ENCODE results near the gene NFIX. TPM values are rescaled to one million over a fixed set of nuclear protein-coding genes. Genes with fewer than 3 reads are reported as not detected.

Gene NFIX
- total and polyA plus RNA-seq, 9 of the 15 experiments (the other 6 are each of a cell fraction or from before 2014, with no cell fraction given): 0.28 to 26.8 (median 5.4) TPM

DNA sequence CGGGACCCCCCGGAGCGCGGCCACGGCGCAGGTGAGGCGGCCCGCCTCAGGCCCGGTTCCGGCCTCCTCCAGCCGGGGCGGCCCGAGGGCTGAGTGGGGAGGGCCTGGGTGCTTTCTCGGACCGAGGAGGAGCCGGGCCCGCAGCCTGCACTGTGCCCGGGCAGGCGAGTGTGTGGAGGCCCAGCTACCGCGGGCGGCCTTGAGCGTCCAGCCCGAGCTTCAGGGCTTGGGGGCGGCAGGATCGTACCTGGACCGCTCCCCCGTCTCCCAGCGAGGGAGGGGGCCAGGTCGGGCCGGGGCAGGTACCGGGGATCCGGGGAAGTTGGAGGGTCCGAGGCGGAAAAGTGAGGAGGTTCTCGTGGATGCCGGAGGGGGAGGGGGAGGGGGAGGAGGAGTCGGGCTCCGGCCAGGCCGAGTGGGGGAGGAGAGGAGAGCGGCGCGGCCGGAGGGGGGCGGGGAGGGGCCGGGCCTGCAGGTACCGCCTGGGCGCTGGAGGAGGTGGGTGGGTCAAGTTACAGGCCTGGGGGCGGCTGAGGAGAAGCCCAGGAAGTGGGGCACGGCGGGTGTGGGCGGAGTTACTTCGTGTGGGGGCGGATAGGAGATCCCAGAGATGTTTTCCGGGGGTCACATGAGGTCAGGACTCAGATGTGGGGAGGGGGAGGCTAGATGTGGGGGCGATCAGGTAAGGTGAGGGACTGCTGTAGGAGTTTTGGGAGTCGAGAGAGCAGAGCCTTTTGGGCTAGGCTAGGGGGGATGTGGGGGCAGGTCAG, 123.3 kb downstream of the NFIX start (continued):
- TF ChIP-seq, protein P1, sequence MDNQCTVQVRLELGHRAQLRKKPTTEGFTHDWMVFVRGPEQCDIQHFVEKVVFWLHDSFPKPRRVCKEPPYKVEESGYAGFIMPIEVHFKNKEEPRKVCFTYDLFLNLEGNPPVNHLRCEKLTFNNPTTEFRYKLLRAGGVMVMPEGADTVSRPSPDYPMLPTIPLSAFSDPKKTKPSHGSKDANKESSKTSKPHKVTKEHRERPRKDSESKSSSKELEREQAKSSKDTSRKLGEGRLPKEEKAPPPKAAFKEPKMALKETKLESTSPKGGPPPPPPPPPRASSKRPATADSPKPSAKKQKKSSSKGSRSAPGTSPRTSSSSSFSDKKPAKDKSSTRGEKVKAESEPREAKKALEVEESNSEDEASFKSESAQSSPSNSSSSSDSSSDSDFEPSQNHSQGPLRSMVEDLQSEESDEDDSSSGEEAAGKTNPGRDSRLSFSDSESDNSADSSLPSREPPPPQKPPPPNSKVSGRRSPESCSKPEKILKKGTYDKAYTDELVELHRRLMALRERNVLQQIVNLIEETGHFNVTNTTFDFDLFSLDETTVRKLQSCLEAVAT (IDR thresholded peaks at IDR 0.05): 0 out of 4 replicates have a peak, but pooled peaks of 1 of the 2 experiments have one; percentile 12
- TF ChIP-seq NFATC3 (IDR thresholded peaks at IDR 0.05): no peak
- no peak for TF ChIP-seq MXI1 (IDR thresholded peaks at IDR 0.05; ENCODE audit: low read depth, low read length)
- TF ChIP-seq, protein P2, sequence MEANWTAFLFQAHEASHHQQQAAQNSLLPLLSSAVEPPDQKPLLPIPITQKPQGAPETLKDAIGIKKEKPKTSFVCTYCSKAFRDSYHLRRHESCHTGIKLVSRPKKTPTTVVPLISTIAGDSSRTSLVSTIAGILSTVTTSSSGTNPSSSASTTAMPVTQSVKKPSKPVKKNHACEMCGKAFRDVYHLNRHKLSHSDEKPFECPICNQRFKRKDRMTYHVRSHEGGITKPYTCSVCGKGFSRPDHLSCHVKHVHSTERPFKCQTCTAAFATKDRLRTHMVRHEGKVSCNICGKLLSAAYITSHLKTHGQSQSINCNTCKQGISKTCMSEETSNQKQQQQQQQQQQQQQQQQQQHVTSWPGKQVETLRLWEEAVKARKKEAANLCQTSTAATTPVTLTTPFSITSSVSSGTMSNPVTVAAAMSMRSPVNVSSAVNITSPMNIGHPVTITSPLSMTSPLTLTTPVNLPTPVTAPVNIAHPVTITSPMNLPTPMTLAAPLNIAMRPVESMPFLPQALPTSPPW (CRISPR knock-in tag; IDR thresholded peaks at IDR 0.05): peak; percentile 77
- peak; percentile 31; the same call in 1 of the 2 replicates for TF ChIP-seq CXXC5 (CRISPR knock-in tag; IDR thresholded peaks at IDR 0.05)
- TF ChIP-seq, protein P3, sequence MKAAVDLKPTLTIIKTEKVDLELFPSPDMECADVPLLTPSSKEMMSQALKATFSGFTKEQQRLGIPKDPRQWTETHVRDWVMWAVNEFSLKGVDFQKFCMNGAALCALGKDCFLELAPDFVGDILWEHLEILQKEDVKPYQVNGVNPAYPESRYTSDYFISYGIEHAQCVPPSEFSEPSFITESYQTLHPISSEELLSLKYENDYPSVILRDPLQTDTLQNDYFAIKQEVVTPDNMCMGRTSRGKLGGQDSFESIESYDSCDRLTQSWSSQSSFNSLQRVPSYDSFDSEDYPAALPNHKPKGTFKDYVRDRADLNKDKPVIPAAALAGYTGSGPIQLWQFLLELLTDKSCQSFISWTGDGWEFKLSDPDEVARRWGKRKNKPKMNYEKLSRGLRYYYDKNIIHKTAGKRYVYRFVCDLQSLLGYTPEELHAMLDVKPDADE (conservative IDR thresholded peaks at IDR 0.05; ENCODE audit: control insufficient read depth, low read depth, low read length): 0 out of 2 replicates have a peak, but pooled peaks have one; percentile 42
- TF ChIP-seq NFRKB (IDR thresholded peaks at IDR 0.05; ENCODE audit: low read depth): peak; percentile 75
- no peak for TF ChIP-seq MTF1 (CRISPR knock-in tag; IDR thresholded peaks at IDR 0.05; ENCODE audit: borderline replicate concordance)
- TF ChIP-seq FOXK2 (conservative IDR thresholded peaks at IDR 0.05 in 1 of 2, IDR thresholded peaks at IDR 0.05 in 1 of 2; ENCODE audit: low read depth in 2 of 2): no peak
- TF ChIP-seq SIN3B (IDR thresholded peaks at IDR 0.05; ENCODE audit: low read depth): no peak
- TF ChIP-seq, protein P4, sequence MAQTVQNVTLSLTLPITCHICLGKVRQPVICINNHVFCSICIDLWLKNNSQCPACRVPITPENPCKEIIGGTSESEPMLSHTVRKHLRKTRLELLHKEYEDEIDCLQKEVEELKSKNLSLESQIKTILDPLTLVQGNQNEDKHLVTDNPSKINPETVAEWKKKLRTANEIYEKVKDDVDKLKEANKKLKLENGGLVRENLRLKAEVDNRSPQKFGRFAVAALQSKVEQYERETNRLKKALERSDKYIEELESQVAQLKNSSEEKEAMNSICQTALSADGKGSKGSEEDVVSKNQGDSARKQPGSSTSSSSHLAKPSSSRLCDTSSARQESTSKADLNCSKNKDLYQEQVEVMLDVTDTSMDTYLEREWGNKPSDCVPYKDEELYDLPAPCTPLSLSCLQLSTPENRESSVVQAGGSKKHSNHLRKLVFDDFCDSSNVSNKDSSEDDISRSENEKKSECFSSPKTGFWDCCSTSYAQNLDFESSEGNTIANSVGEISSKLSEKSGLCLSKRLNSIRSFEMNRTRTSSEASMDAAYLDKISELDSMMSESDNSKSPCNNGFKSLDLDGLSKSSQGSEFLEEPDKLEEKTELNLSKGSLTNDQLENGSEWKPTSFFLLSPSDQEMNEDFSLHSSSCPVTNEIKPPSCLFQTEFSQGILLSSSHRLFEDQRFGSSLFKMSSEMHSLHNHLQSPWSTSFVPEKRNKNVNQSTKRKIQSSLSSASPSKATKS (CRISPR knock-in tag; IDR thresholded peaks at IDR 0.05): no peak
- peak; percentile 38; the same call in 1 of the 2 replicates for TF ChIP-seq CREM (IDR thresholded peaks at IDR 0.05; ENCODE audit: low read depth)
- no peak for TF ChIP-seq ZNF217 (CRISPR knock-in tag; IDR thresholded peaks at IDR 0.05)
- TF ChIP-seq RFX5 (IDR thresholded peaks at IDR 0.05; ENCODE audit: low read depth, low read length): no peak
- no peak for TF ChIP-seq ZNF174 (CRISPR knock-in tag; IDR thresholded peaks at IDR 0.05)
- TF ChIP-seq NCOR1 (IDR thresholded peaks at IDR 0.05): peak; percentile 71
- no peak; the same call in 1 of the 2 replicates for TF ChIP-seq SPI1 (IDR thresholded peaks at IDR 0.05; ENCODE audit: borderline replicate concordance, low read depth, low read length)
- TF ChIP-seq CEBPB (tag; IDR thresholded peaks at IDR 0.05): no peak
- no peak for TF ChIP-seq ZNF551 (CRISPR knock-in tag; IDR thresholded peaks at IDR 0.05)
- TF ChIP-seq GTF2A2 (tag; IDR thresholded peaks at IDR 0.05): no peak
- TF ChIP-seq RNF2 (IDR thresholded peaks at IDR 0.05): peak; percentile 81
- TF ChIP-seq, protein P5, sequence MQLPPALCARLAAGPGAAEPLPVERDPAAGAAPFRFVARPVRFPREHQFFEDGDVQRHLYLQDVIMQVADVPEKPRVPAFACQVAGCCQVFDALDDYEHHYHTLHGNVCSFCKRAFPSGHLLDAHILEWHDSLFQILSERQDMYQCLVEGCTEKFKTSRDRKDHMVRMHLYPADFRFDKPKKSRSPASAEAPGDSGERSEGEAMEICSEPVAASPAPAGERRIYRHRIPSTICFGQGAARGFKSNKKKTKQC (CRISPR knock-in tag; IDR thresholded peaks at IDR 0.05): no peak
